Right lobe of liver (tissue), 4 donors: ENCODE results near the gene AKR1C3.

Experiments used
- POLR2A ChIP-seq: fragments of 450-650 bp; IDR thresholded peaks from one replicate; pipeline ENCODE4 v1.6.1; 2017; ENCODE audit warnings: antibody characterized with exemption, mild to moderate bottlenecking
- TF ChIP-seq, protein P1 (sequence below), 4 donors: fragments of 200-600 bp in 3 of 4; fragments of 450-650 bp in 1 of 4; IDR thresholded peaks; one replicate each; pipeline versions ENCODE4 v1.5.1 to v1.8.0; 2016 to 2022; ENCODE audit warnings: antibody characterized with exemption in 4 of 4, mild to moderate bottlenecking in 2 of 4
- donor health status: DM: no; HTN: no; CAD: no.
- donor health status: DM: no; HTN: no; CAD: no.
- donor health status: DM: no; HTN: yes; CAD: no.

- TF ChIP-seq, protein P1, sequence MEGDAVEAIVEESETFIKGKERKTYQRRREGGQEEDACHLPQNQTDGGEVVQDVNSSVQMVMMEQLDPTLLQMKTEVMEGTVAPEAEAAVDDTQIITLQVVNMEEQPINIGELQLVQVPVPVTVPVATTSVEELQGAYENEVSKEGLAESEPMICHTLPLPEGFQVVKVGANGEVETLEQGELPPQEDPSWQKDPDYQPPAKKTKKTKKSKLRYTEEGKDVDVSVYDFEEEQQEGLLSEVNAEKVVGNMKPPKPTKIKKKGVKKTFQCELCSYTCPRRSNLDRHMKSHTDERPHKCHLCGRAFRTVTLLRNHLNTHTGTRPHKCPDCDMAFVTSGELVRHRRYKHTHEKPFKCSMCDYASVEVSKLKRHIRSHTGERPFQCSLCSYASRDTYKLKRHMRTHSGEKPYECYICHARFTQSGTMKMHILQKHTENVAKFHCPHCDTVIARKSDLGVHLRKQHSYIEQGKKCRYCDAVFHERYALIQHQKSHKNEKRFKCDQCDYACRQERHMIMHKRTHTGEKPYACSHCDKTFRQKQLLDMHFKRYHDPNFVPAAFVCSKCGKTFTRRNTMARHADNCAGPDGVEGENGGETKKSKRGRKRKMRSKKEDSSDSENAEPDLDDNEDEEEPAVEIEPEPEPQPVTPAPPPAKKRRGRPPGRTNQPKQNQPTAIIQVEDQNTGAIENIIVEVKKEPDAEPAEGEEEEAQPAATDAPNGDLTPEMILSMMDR (IDR thresholded peaks at IDR 0.05) = no peak
- no peak for TF ChIP-seq POLR2A
Measured at GRCh38 chr10:5076615-5077014, 17.6 kb upstream of the AKR1C3 start.
